ENCODE measurements around the gene SNORC.

Gene SNORC

GRCh38 chr2:232857158-232857563 lies 12.9 kb upstream of the SNORC start:
- FAIRE-seq = no peak
- DNase-seq (ENCODE audit: insufficient read length, low spot score) = no peak
- TF ChIP-seq POLR2A (IDR thresholded peaks at IDR 0.05; ENCODE audit: low read depth, low read length) = no peak

DNA sequence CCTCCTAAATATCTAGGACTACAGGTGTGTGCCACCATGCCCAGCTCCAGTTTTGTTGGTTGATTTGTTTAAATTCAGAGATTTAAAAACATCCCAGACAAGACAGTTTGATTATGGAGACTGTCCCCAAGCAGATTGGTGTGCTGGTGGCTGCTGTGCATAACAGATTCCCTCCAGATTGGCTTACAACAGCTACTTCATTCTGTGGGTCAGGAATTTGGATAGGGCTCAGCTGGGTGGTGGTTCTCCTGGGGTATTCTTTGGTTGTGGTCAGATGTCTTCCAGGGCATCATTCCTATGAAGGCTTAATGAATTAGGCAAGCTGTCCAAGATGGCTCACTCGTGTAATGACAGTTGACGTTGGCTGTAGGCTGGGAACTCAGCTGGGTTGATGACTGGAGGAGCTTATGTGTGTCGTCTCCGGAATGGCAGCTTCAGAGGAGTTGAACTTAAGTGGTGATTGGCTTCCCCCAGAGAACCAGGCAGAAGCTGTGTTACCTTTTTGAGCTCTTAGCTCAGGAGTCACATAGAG lies 10.6 kb upstream of the SNORC start:
- DNase-seq (ENCODE audit: insufficient read length, low spot score) (no peak), FAIRE-seq (no peak)
- TF ChIP-seq POLR2A (IDR thresholded peaks at IDR 0.05; ENCODE audit: low read depth, low read length) = no peak

- no peak for TF ChIP-seq POLR2A (IDR thresholded peaks at IDR 0.05; ENCODE audit: low read depth, low read length)
- no peak for FAIRE-seq
- no peak for DNase-seq (ENCODE audit: insufficient read length, low spot score)
Observed at GRCh38 chr2:232860593-232861241, 9.3 kb upstream of the SNORC start.

DNA sequence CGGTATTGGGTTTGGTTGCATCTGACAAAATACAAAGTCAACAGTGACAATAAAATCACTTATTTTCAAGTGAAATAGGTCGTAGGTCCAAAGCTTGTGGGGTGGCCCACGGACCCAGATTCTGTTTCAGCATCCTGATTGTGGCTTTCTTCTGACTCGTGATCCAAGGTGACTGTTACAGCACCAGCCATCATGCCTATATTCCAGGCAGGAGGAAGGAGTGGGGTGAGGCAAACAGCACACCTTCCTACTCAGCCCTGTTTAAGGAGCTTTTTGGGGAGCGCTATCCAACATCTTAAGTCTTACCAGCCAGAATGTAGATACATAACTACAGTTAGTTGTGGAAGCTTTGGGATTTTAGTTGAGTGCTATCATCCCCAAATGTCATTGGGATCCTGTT lies 8.7 kb upstream of the SNORC start:
- FAIRE-seq = no peak
- no peak for DNase-seq (ENCODE audit: insufficient read length, low spot score)

GRCh38 chr2:232863996-232864395 lies 6.1 kb upstream of the SNORC start:
- TF ChIP-seq POLR2A (IDR thresholded peaks at IDR 0.05; ENCODE audit: low read depth, low read length) = no peak
- DNase-seq (ENCODE audit: insufficient read length, low spot score) = no peak
- FAIRE-seq = no peak

More for the DNA sequence above, 8.7 kb upstream of the SNORC start:
- TF ChIP-seq POLR2A (IDR thresholded peaks at IDR 0.05; ENCODE audit: low read depth, low read length) = no peak

GRCh38 chr2:232865165-232865564 lies 4.9 kb upstream of the SNORC start:
- DNase-seq (ENCODE audit: insufficient read length, low spot score) (no peak), FAIRE-seq (no peak)
- no peak for TF ChIP-seq POLR2A (IDR thresholded peaks at IDR 0.05; ENCODE audit: low read depth, low read length)

DNA sequence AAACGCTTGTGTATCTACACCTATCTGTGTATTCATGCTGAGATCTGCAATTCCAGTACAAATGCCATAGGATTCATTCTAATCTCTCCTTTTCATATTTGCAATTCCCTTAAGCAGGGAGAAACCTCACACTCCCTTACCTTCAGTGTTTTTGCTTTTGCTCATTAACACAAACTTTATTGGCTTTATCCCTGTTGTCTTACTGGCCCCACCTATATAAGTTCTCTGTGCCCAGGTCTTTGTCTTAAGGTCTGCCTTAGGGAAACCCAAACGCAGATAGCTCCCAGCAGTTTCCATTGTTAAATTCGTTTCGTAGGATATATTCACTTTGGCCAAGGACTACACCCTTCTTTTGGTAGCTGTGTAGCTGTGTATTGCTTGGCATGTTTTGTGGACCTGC lies 4.0 kb upstream of the SNORC start:
- no peak for FAIRE-seq
- no peak for DNase-seq (ENCODE audit: insufficient read length, low spot score)
- no peak for TF ChIP-seq POLR2A (IDR thresholded peaks at IDR 0.05; ENCODE audit: low read depth, low read length)

- no peak for DNase-seq (ENCODE audit: insufficient read length, low spot score)
- TF ChIP-seq POLR2A (IDR thresholded peaks at IDR 0.05; ENCODE audit: low read depth, low read length) = no peak
- FAIRE-seq = no peak
Observed at GRCh38 chr2:232869138-232870017, 686 bp upstream of the SNORC start.

DNA sequence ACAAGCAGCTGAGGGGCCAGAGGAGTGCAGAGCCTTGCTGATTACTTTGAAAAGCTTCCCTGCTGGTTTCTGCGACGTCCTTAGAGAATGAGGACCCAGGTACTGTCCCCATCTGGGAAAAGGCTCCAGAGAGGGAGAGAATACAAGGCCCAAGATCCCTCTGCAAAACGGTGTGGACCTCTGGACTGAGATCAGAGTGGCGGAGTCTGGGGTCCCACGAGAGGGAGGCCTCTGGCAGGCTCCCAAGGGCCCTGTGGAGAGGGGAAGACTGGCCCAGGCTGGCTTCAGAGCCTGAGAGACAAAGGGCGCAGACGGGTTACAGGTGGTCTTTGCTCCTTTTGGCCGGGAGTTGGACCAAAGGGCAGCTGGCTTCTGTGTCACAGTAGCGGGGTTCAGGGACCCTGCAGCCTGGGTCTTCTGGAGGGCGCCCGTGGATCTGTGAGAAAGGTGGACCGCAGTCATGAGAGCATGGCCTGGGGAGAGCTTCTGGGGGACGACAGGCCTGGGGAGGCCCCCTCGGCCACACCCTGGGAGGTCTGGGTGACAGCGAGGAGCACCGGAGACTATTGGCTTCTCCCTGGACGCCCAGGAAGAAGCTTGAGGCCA lies 805 bp downstream of the SNORC start:
- no peak for TF ChIP-seq POLR2A (IDR thresholded peaks at IDR 0.05; ENCODE audit: low read depth, low read length)
- DNase-seq (ENCODE audit: insufficient read length, low spot score) = no peak
- FAIRE-seq = no peak

DNA sequence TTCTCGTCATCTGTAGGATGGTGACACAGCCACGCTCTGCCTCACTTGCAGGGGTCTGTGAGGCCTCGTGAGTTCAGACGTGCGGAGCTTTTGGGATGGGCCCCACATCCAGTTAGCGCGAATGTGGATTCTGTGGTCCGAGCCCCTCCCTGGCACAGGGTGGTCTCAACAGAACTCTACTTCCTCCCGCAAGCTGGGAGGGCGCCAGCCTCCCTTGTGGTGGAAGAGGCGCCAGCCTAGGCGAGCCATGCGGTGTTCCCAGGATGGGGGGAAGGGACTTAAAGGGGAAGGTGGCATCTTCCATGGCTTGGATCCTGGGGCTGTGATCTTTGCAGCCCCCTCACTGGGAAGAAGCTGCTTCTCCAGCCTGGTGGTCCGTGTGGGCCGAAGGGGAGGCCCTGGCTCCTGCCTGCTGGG lies 1.4 kb downstream of the SNORC start:
- TF ChIP-seq POLR2A (IDR thresholded peaks at IDR 0.05; ENCODE audit: low read depth, low read length) = no peak
- no peak for DNase-seq (ENCODE audit: insufficient read length, low spot score)
- no peak for FAIRE-seq

- FAIRE-seq = no peak
- no peak for DNase-seq (ENCODE audit: insufficient read length, low spot score)
- TF ChIP-seq POLR2A (IDR thresholded peaks at IDR 0.05; ENCODE audit: low read depth, low read length) = no peak
Observed at GRCh38 chr2:232871835-232872736, 2.0 kb downstream of the SNORC start.

- FAIRE-seq (no peak), DNase-seq (ENCODE audit: insufficient read length, low spot score) (no peak)
- no peak for TF ChIP-seq POLR2A (IDR thresholded peaks at IDR 0.05; ENCODE audit: low read depth, low read length)
Observed at GRCh38 chr2:232872826-232873225, 2.8 kb downstream of the SNORC start.

GRCh38 chr2:232873292-232873908 lies 3.3 kb downstream of the SNORC start:
- TF ChIP-seq POLR2A (IDR thresholded peaks at IDR 0.05; ENCODE audit: low read depth, low read length) = no peak
- DNase-seq (ENCODE audit: insufficient read length, low spot score) = no peak
- FAIRE-seq = no peak
